NCI-H446 treated with DMSO at 0.1 percent for 48 hours (cell line): Measurements from ENCODE around the gene TINAG.

Experiments used
- DNase-seq: peaks from one replicate; lab custom pipeline; 2025; lab: John Stamatoyannopoulos, UW

TINAG gene, protein sequence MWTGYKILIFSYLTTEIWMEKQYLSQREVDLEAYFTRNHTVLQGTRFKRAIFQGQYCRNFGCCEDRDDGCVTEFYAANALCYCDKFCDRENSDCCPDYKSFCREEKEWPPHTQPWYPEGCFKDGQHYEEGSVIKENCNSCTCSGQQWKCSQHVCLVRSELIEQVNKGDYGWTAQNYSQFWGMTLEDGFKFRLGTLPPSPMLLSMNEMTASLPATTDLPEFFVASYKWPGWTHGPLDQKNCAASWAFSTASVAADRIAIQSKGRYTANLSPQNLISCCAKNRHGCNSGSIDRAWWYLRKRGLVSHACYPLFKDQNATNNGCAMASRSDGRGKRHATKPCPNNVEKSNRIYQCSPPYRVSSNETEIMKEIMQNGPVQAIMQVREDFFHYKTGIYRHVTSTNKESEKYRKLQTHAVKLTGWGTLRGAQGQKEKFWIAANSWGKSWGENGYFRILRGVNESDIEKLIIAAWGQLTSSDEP

DNA sequence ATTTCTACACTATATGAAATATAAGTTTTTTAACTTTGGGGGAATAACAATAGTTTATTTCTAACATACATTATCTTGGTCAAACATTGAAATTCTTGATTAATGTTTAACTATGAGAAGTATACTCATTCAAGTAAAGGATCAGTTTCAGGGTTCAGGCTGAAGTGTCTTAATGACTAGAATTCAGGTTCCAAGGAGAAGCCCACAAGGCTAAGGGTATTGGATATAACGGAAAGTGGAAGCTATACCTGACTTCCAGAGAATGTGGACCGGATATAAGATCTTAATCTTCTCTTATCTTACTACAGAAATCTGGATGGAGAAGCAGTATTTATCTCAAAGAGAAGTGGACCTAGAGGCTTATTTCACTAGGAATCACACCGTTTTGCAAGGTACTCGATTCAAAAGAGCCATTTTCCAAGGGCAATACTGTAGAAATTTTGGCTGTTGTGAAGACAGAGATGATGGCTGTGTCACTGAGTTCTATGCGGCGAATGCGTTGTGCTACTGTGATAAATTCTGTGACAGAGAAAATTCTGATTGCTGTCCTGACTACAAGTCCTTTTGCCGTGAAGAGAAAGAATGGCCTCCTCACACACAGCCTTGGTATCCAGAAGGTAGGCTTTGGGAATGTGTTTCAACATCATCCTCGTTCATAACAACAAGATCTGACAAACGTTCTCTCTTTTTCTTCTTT is at the start of gene TINAG:
TINAG (plus strand) TSS at position 153 of the 697 bp plus-strand sequence; CDS start at position 263, 110 bp downstream.
- no peak for DNase-seq

DNA sequence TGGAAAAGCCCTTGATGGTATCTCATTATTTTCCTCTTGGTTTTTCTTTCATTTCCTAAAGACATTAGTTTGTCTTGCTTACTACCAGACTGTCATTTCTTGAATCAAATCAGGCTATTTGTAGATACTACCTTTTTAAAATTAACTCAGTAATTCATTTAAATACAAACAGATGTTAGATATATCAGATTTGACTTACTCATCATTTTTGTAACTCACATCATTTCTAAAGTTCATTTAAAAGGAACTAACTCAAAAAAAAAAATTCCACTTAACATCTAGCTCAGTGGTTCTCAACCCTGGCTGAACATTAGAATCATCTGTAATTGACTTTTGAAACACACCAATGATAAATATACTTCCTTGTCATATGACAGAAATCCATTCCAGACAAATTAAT is 48.2 kb upstream of the TINAG start:
- no peak for DNase-seq

DNA sequence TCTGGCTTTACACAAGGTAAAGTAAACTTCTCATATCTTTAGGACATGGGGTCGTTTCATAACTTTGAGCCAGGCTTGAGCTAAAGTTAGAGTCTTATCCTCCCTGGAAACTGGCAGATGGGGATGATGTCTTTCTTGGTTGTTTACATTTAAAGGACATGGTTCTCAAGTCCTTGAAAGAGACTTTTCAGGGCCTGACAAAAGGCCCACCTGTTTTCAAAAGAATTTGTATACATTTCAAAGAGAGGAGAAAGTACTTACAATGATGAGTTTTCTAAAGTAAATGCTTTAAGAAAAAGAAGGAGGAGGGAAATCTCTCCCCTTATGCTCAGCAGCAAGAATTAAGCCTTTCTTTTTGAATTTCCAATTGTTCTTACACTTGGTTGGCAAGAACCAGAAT is 45.7 kb upstream of the TINAG start:
- DNase-seq = no peak

DNA sequence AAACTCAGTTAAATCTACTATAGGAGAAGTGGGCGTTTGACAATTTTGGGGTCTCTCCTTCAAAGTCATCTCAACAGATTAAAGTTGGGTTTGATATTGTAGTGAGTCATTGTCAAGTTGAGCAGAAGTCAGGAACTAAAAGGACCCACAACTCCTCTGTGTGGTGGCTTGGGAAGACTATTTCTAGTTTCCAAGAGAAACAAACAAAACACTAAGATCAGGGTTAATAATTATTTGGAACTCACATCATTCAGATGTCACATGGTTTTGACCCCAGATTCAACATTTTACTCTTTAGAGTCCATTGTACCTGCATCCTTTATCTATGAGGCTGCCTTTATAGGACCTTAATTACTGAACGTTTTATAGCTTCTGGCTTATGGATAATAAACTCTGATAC is 45.3 kb upstream of the TINAG start:
- DNase-seq = no peak

DNA sequence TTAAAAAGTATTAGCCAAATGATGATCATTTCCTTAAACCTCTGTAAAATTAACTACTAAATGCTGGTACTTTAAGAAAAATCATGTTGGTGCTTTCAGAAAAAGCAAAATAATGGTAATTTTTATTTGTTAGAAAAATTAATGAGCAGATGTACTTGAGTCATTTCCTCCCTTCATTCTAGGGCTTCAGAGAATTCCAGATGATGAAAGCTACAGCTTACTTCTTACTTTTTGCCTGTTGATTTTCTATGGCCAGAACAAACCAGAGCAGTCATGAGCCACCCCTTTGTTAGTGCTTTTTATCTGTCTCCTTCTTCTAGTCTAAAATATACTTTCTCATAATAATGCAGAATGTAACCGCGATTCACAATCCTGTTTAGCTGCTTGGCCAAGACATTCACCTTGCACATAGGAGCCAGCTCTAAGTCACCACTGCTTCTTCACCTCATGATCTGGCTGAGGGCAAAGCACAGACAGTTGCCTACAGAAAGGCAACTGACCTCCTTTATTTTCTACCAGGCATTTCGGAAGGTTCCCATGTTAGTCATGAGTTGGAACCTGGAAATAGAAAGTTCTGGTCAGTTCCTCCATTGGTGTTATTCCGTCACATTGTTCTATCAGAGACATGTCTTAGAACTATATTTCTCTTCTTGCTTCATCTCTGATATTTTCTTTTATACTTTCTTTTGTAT is 43.5 kb upstream of the TINAG start:
- DNase-seq = no peak

DNA sequence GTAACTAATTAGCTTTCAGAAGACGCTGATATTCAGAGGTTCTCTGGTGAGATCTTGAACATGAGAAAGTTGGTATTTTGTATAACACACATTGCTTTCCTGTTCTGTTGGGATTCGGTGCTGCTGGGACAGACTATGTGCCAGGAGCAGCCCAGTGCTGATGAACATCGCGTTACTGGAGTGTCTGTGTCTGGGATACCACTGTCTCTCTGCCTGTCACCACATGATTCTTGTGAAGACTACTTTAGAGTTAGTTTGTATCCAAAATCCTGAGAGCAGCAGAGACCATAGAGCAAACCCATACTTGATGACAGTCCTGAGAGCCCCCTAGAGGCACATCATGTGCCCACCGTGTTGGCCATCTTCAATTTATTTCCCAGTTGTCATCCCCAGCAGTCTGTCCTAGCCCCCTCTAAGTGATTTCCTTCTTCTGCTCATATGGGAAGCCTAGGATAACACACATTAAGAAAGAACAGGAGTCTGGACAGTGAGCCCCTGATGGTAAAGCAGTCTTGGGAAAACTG is 41.8 kb upstream of the TINAG start:
- DNase-seq = no peak

DNA sequence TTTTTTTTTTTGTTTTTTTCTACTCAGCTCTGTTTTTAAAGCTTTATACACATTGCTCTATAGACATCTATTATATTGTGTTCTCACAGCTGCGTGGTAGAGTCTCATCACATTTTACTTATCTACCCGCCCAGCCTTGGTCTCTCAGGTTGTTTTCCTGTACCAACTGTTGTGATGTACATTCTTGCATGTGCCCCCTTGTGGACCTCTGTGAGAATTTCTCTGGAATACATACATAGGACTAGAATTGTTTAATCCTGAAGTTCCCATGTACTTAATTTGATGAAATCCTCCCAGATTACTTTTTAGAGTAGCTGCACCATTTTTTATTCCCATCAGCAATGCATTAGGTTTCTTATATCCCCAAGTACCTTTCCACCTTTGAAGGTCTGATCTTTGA is 40.4 kb upstream of the TINAG start:
- DNase-seq = no peak

DNA sequence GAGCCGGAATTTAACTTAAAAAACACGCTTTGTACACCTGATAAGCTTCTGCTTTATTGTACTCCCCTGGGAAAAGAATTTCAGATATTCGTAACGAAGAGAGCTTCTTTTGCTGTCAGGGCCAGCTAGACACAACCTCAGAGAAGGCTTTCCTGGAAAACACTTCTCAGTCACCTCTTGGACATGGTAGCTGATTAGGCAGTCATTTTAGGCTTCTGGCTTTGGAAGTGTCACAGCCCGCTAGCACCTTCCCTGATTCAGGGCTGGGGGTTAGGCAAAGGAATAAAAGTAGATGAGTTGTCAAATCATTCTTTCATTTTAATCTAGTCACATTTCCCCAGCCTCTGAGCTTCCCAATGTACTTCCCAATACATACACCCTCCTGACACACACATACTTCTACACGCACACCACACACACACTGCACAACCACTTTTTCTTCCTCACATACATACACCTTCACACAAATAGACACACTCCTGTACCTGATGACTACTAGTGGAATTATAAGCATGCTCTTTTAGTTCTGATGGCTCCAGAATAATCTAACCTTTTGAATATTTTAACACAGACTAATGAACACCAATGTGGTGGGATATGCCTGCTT is 34.9 kb upstream of the TINAG start:
- DNase-seq = no peak

DNA sequence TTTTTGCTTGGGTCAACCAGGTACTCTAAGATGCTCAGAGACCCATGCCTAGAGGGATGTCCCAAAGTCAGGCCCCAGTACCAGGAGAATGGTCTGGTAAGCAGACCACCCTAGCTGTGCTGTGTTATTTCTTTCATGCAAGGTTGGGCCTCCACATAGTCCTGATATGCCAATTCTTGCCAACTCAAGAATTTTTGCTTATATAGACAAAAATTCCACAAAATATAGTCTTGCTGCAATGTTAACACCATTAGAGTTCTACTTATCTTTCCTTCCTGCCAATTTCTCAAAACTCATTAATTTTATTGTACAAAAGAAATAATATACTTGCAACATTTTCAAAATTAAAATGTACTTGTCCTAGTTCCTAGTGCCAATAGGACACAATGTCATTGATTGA is 33.9 kb upstream of the TINAG start:
- DNase-seq = no peak

DNA sequence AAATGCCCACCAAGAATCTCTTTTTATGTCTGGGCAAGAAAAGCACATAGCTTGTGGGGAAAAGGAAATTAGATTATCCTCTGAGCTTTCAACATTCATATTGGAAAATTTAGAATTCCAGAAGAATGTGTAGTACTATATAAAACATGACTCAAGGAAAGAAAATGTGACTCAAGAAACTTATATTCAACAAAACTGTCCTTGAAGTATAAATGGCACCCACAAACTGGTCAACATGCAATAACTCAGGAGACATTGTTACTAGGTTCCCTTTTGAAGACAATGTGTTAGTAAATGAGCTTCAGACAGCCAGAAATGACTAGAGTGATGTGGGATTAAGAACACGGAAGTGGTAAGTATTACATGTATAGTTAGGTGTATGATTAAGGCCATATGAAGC is 26.1 kb upstream of the TINAG start:
- no peak for DNase-seq

DNA sequence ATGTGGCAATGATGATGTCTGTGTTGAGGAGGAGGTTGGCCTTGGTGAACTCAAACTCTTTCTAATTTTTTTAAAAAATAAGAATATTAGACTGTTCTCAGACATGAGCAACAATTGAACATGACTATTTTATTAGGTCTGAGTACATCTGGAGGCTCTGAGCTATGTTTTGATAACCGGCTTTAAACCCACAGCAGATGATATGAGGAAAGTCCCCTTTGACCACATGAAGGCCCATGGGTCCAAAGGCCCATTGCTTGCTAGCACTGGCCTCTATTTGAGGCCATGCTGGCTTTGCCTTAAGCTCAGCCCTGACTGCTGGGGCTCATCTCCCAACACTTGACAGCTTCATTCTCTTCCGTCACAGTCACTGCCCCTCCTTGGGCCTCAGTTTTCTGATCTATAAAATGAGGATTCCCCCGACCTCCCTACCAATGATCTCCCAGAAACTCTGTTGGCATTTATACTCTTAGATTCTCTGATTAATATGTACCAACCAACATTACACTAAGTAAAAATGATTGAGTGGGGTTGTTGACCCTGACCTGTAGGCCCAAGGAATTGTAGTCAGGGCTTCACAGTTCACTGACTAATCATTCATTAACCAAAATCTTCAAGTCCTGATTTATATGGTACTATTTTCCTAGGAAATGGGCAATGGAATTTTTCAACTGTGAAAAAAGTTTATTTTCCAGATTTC is 23.9 kb upstream of the TINAG start:
- no peak for DNase-seq

DNA sequence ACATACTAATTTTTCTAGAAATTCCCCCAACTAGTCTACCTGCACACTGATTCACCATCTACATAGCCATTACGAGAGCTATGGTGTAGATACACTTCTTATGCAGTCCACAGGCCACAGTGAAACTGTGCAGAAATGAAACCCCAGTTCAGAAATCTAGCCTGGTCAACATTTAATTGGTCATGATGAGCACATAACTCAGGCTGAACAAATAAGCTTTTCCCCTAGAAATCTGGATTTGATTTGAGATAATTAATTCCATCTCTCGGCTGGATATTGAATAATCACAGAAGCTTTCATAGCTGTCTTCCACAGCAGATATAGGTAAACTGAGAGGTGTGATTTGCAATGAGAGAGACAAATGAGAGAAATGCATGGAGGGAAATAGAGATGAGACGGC is 22.6 kb upstream of the TINAG start:
- no peak for DNase-seq

DNA sequence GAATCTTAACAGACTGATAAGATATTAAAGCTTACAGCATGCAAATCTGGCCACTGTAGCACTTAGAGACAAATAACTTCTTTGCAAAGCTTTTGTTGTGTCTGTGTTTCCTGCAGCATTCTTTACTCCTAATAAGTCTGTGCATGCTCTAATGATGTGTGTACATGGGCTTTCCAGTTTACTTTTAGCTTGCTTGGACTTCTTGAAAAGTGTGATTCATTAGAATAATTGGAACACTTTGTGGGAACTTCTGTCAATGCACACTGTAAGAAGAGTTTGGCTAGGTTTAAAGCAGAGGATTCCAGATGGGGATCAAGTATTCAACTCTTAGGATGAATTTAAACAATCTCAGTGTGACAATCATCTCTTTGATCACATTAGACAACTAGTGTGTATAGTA is 22.1 kb upstream of the TINAG start:
- DNase-seq = no peak

DNA sequence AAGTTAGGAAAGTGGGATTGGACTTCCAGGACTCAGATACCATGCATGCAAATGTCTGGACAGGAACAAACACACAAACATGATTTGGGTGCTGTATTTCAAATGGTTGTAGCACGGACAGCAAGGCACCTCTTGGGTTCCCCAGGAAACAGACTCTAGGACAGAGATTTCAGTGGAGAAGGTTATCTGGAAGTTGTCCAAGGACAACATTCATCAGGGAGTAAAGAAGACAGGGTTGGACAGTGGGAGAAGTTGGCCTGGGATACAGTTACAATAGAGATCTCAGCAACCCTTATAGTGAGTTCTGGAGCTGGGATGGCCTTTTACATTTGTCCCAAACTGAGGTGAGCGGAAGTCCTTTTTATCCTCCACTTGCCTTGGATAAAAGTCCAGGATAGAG is 19.8 kb upstream of the TINAG start:
- no peak for DNase-seq

DNA sequence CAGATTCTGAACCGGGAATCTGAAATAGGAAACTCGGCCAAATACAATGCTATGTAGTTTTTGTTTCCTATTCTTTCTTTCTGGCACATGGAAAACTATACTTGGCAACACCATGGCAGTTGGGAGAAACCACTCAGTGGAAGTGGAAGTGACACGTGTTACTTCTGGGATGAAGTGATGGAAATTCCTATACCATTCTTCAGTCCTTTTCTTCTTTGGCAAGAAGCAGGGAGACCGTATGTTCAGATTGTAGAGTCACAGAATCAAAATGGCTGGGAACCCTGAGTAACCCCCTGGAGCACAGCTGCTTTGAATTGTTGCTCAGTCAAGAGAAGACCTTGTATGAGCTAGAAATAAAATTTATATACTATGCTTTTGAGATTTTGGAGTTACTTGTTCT is 18.8 kb upstream of the TINAG start:
- no peak for DNase-seq

DNA sequence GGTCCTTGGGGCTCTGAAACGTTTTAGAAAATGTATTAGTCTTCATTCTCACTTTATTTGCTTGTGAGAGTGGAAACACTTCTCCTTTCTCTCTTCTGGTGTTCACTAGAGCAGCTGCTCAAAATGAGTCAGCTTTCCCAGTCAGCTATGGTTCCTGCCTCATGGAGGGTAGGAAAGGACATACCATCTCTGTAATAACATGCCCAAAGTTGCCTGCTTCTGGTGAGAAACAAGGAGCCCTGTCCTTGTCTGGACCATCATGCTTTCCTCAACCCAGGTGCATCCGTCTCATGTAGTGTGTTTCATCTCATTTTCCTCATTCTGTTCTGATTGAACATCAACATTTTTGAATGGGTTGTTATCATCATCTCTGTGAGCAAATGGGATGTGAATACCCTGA is 17.1 kb upstream of the TINAG start:
- no peak for DNase-seq

DNA sequence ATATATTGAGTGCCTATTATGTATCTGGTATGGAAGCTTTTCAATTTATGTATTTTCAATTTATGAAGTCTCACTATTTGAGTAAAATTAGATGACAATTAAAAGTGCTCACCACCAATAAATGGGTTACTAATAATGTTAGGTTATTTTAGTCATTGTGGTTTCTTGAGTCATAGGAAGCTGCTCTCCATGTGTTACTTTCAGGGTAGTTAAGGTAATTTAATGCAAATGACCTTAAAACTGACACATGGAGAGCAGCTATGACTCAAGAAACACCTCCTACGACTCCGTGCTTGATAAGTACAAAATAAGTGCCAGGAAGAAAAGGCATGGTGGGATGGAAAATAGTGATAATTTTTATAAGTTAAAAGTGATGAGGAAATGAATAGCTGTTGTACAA is 16.5 kb upstream of the TINAG start:
- DNase-seq = no peak

DNA sequence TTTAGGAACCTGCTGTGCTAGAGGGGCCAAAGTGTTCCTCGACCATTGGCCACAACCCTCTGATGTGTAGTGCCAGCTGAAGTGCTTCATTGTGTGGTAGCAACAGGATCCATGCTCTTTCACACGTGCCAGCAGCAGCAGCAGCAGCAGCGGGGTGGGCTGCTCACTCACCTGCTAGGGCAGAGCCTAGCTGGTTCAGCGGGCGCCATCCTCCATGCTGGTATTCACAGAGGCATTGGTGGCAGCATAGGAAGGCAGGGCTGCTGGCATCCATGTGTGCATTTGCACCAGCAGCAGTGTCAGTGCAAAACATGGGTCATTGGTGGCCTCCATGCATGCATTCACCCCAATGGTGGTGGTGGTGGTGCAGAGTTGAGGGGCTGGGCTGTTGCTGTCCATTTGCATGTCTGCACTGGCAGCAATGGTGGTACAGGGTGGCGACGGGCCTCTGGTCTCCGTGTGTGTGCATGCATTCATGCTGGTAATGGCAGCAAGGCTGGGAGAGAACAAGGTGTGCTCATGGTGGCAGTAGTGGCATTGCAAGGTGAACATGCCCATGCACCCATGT is 13.2 kb upstream of the TINAG start:
- no peak for DNase-seq

DNA sequence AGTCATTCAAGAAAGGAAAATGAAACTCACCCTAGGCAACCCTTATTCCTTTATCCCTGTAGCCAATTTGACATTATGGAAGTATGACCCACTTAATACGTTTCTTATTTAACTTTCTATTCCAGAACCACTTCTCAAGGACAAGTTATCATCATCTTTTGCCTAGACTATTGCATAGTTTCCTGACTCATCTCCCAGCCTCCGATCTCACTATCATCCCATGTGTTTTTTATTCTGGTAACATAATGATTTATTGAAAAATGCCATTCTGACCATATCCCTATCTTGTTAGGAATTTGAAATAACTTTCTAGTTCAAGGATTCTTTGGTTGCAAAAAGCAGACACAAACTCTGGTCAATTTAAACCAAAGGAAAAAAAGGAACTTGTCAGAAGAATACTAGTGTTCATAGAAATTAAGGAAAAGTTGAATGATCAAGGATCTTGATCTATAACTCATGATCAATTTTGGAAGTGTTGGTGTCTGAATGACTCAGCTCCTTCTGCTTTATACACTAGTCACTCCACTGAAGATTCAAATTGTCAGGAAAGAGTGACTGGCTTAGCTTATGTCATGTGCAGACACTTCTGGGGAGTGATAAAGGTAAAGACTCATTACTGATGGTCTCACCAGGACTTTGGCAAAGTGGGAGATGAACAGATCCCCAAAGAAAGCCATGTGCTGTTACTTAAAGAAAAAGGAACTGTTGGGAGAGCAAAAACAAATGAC is 8.5 kb upstream of the TINAG start:
- DNase-seq = no peak

DNA sequence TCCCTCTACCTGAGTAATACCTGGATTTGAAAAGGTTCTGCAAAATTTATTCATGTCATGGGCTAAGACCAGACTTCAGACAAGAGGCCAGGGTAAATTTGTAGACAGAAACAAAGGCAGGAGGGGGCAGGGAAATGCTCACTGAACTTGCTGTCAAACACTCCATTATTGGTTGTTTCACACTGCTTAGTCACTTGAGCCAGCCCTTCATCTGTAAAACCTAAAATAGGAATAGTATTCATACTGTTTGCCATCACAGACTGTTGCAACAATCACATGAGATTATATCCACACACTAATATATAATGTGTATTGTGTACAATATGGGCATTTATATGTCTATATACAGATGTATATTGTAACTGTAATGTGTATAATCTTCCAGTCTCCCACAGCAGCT is 6.5 kb upstream of the TINAG start:
- no peak for DNase-seq
